Caco-2 (cell line): ENCODE results near the gene NRN1L. TPM values are rescaled to one million over a fixed set of nuclear protein-coding genes. Genes with fewer than 3 reads are reported as not detected.

Source experiments
- BruUV-seq: library from RNA; stranded (reverse); fragments of 400-500 nt; replicated peaks from 2 replicates; lab custom pipeline; 2021; lab: Mats Ljungman, UMichigan
- CTCF ChIA-PET: fragments of 300-600 bp; sonication (Branson Sonifier 250); formaldehyde crosslinking; loops from one replicate; lab custom pipeline; 2022; ENCODE audit warnings: antibody characterized with exemption; lab: Charles Lee
- POLR2A ChIA-PET: fragments of 300-600 bp; sonication (Branson Sonifier 250); formaldehyde crosslinking; loops from one replicate; lab custom pipeline; 2022; ENCODE audit warnings: antibody characterized with exemption; lab: Charles Lee
- DNase-seq, 2 experiments: peaks; one replicate each; pipeline versions ENCODE4 v3.0.0 to v3.0.0-alpha.2; 2020 to 2022
- H3K27me3 ChIP-seq: replicated peaks from 2 replicates; pipeline ENCODE4 v1.6.0; 2011; ENCODE audit warnings: low read length; ENCODE audit not compliant: control insufficient read depth, insufficient read depth
- H3K36me3 ChIP-seq: 2 replicates; pipeline ENCODE4 v1.5.1; 2011; ENCODE audit warnings: low read length; ENCODE audit not compliant: control insufficient read depth, insufficient read depth
- H3K4me1 ChIP-seq: fragments of 250-450 bp; sonication (Bioruptor Pico); 2 replicates; pipeline ENCODE4 v1.5.1; 2020; ENCODE audit warnings: mild to moderate bottlenecking
- H3K4me3 ChIP-seq: 2 replicates; pipeline ENCODE4 v1.5.1; 2011; ENCODE audit warnings: low read depth, mild to moderate bottlenecking, control low read depth, low read length
- H3K9me3 ChIP-seq: fragments of 250-450 bp; sonication (Bioruptor Pico); 2 replicates; pipeline ENCODE4 v1.5.1; 2020; ENCODE audit warnings: mild to moderate bottlenecking, moderate library complexity
- H3K27ac Mint-ChIP-seq: one replicate; pipeline ENCODE4 v1.8.0; 2022; ENCODE audit warnings: mixed read lengths; ENCODE audit not compliant: unreplicated experiment
- H3K27me3 Mint-ChIP-seq: one replicate; pipeline ENCODE4 v1.8.0; 2022; ENCODE audit warnings: mixed read lengths; ENCODE audit not compliant: insufficient read depth, unreplicated experiment
- H3K36me3 Mint-ChIP-seq: one replicate; pipeline ENCODE4 v1.8.0; 2022; ENCODE audit warnings: mild to moderate bottlenecking, mixed read lengths; ENCODE audit not compliant: insufficient read depth, unreplicated experiment
- H3K4me1 Mint-ChIP-seq: one replicate; pipeline ENCODE4 v1.8.0; 2022; ENCODE audit warnings: low read depth, mixed read lengths; ENCODE audit not compliant: unreplicated experiment
- H3K4me3 Mint-ChIP-seq: one replicate; pipeline ENCODE4 v1.8.0; 2022; ENCODE audit warnings: mild to moderate bottlenecking, moderate library complexity, mixed read lengths; ENCODE audit not compliant: unreplicated experiment
- H3K9me3 Mint-ChIP-seq: one replicate; pipeline ENCODE4 v1.8.0; 2022; ENCODE audit warnings: mixed read lengths; ENCODE audit not compliant: unreplicated experiment
- CTCF ChIP-seq, 2 experiments: fragments of 200-600 bp in 1 of 2; IDR thresholded peaks; 1 replicate in 1 of 2; 2 replicates in 1 of 2; pipeline versions ENCODE4 v1.5.1 to v1.8.0; 2011 to 2022; ENCODE audit warnings: antibody characterized with exemption in 1 of 2, control low read depth in 1 of 2, inconsistent platforms in 1 of 2, low read depth in 1 of 2, low read length in 1 of 2, mild to moderate bottlenecking in 1 of 2, moderate library complexity in 1 of 2; ENCODE audit not compliant: insufficient read depth in 1 of 2, severe bottlenecking in 1 of 2, unreplicated experiment in 1 of 2
- intact Hi-C: fragments of 100-400 bp; cut with micrococcal nuclease; formaldehyde crosslinking; loops from one replicate; pipeline ENCODE4 v1.10.0; 2022; ENCODE audit not compliant: unreplicated experiment
- total RNA-seq: library from RNA; stranded (reverse); gene quantifications from 2 replicates; pipeline ENCODE4 v1.2.3, GENCODE V29; 2022

Gene NRN1L
- total RNA-seq, 1 experiment from 2014 or later, result 0.93 TPM

GRCh38 chr16:67846063-67846319, 38.7 kb upstream of the NRN1L start:
- H3K27me3 ChIP-seq, result no peaks in the 10 kb centered on the region
- no peaks in the 10 kb centered on the region for H3K9me3 Mint-ChIP-seq
- H3K36me3 Mint-ChIP-seq, result peaks cover 59% of the 10 kb centered on the region
- H3K9me3 ChIP-seq, result no peaks in the 10 kb centered on the region
- no peaks in the 10 kb centered on the region for H3K27me3 Mint-ChIP-seq
- H3K4me1 ChIP-seq, result peaks cover 37% of the 10 kb centered on the region
- H3K27ac Mint-ChIP-seq, result peak overlapping the region; percentile 62
- DNase-seq, result no peak
- H3K36me3 ChIP-seq, result no peaks in the 10 kb centered on the region; the same call in none of the 2 replicates
- H3K4me3 Mint-ChIP-seq, result peak overlapping the region; percentile 75
- peak overlapping the region; percentile 98 for H3K4me3 ChIP-seq
- CTCF ChIA-PET, result interaction anchor here (0.7 to 3.2 kb wide), 7 partner anchors 8 to 38 kb away, joined by 3 to 18 read pairs (median 7); no protein-coding TSS in a partner anchor
- intact Hi-C loops, result loop anchor here (1.0 to 2.0 kb wide), 6 partner anchors 11 to 89 kb away; partner anchors contain the start of genes EDC4, PSKH1, RANBP10 and TSNAXIP1
- BruUV-seq, result no TSS peak
- peaks cover 17% of the 10 kb centered on the region for H3K4me1 Mint-ChIP-seq
- TF ChIP-seq CTCF (IDR thresholded peaks at IDR 0.05; ENCODE audit: insufficient read depth in 1 of 2, low read depth in 1 of 2, low read length in 1 of 2, severe bottlenecking in 1 of 2, unreplicated experiment in 1 of 2), result no peak
- POLR2A ChIA-PET, result interaction anchor here (0.6 to 1.9 kb wide), 10 partner anchors 11 to 1285 kb away, joined by 3 to 9 read pairs (median 4); partner anchors contain the start of genes RANBP10 and TSNAXIP1

GRCh38 chr16:67846320-67847063, 38.2 kb upstream of the NRN1L start, which contains the start of gene NUTF2:
NUTF2 (plus strand) TSS chr16:67846933; CDS start chr16:67865131, 18,198 bp downstream.
- H3K36me3 Mint-ChIP-seq, result peaks cover 59% of the 10 kb centered on the region
- peak within 1 kb of the TSS; percentile 93 for H3K27ac Mint-ChIP-seq
- intact Hi-C loops, result loop anchor here (1.0 to 2.0 kb wide), 6 partner anchors 11 to 89 kb away; partner anchors contain the start of genes EDC4, PSKH1, RANBP10 and TSNAXIP1
- no TSS peak for BruUV-seq
- CTCF ChIA-PET, result interaction anchor here (0.7 to 3.2 kb wide), 7 partner anchors 9 to 37 kb away, joined by 3 to 18 read pairs (median 7); no protein-coding TSS in a partner anchor
- no peaks in the 10 kb centered on the region for H3K27me3 Mint-ChIP-seq
- peak within 1 kb of the TSS; percentile 75 for H3K4me3 Mint-ChIP-seq
- H3K4me1 Mint-ChIP-seq, result peaks cover 17% of the 10 kb centered on the region
- no peaks in the 10 kb centered on the region for H3K27me3 ChIP-seq
- no peaks in the 10 kb centered on the region for H3K9me3 ChIP-seq
- peak within 1 kb of the TSS; percentile 98 for H3K4me3 ChIP-seq
- H3K9me3 Mint-ChIP-seq, result no peaks in the 10 kb centered on the region
- peaks cover 33% of the 10 kb centered on the region for H3K4me1 ChIP-seq
- POLR2A ChIA-PET, result interaction anchor here (0.6 to 1.9 kb wide), 11 partner anchors 11 to 1286 kb away, joined by 3 to 9 read pairs (median 3); partner anchors contain the start of genes RANBP10 and TSNAXIP1
- peak; percentile 99 for DNase-seq
- H3K36me3 ChIP-seq, result no peaks in the 10 kb centered on the region; the same call in none of the 2 replicates
- TF ChIP-seq CTCF (IDR thresholded peaks at IDR 0.05; ENCODE audit: insufficient read depth in 1 of 2, low read depth in 1 of 2, low read length in 1 of 2, severe bottlenecking in 1 of 2, unreplicated experiment in 1 of 2), result no peak
